HepG2 (cell line): Measurements from ENCODE around the gene PVR. TPM values are rescaled to one million over a fixed set of nuclear protein-coding genes. Genes with fewer than 3 reads are reported as not detected.

Experiments used
- ATAC-seq: fragments of 200-7000 bp; cut with Tn5 transposase; 3 replicates; pipeline ENCODE4 v1.9.1; 2020; ENCODE audit warnings: mild to moderate bottlenecking, moderate library complexity
- BruUV-seq: library from RNA; stranded (reverse); fragments of 400-500 nt; replicated peaks from 2 replicates; lab custom pipeline; 2021; lab: Mats Ljungman, UMichigan
- CTCF ChIA-PET: fragments of 300-600 bp; formaldehyde crosslinking; extraction: SDS; loops from one replicate; lab custom pipeline; 2021; ENCODE audit warnings: low total read pairs, inconsistent platforms, low intra/inter-chr PET ratio; lab: Yijun Ruan, JAX
- POLR2A ChIA-PET: fragments of 350-600 bp; sonication (Branson Sonifier 250); formaldehyde crosslinking; loops from one replicate; lab custom pipeline; 2020; ENCODE audit warnings: antibody characterized with exemption, inconsistent platforms; lab: Yijun Ruan, JAX
- DNase-seq: peaks from one replicate; pipeline ENCODE4 v3.0.0-alpha.2; 2015; ENCODE audit warnings: low spot score
- FAIRE-seq: peaks from 3 replicates; lab custom pipeline; 2011; peaks lifted over from hg19 to GRCh38; lab: Jason Lieb, UNC
- H2AFZ ChIP-seq: one replicate; pipeline ENCODE4 v1.6.1; 2011; ENCODE audit warnings: low read length, inconsistent platforms
- H3K27ac ChIP-seq: fragments of 300-600 bp; 3 replicates; pipeline ENCODE4 v1.8.0; 2011; ENCODE audit warnings: mixed run types, mild to moderate bottlenecking, mixed read lengths, low read length, inconsistent platforms; ENCODE audit not compliant: insufficient read depth; ENCODE audit errors: extremely low read length
- H3K27me3 ChIP-seq, 2 experiments: fragments of 200-600 bp in 1 of 2; 2 replicates in 1 of 2; 3 replicates in 1 of 2; pipeline versions ENCODE4 v1.6.0 to v1.8.0; 2011; ENCODE audit warnings: low read length in 2 of 2, mild to moderate bottlenecking in 2 of 2, moderate library complexity in 2 of 2, inconsistent platforms in 1 of 2; ENCODE audit not compliant: insufficient read depth in 2 of 2, control insufficient read depth in 1 of 2
- H3K36me3 ChIP-seq, 2 experiments: fragments of 200-600 bp in 1 of 2; replicated peaks in 1 of 2; 2 replicates in 1 of 2; 3 replicates in 1 of 2; pipeline versions ENCODE4 v1.5.1 to v1.8.0; 2011; ENCODE audit warnings: low read length in 2 of 2, inconsistent platforms in 1 of 2; ENCODE audit not compliant: insufficient read depth in 2 of 2, control insufficient read depth in 1 of 2
- H3K4me1 ChIP-seq: 2 replicates; pipeline ENCODE4 v1.5.1; 2012; ENCODE audit warnings: low read length, inconsistent platforms; ENCODE audit not compliant: insufficient read depth
- H3K4me2 ChIP-seq: 2 replicates; pipeline ENCODE4 v1.6.0; 2011; ENCODE audit warnings: low read depth, low read length, inconsistent platforms
- H3K4me3 ChIP-seq, 3 experiments: fragments of 200-600 bp in 1 of 3; sonication (generic), shearing (Covaris generic) in 1 of 3; replicated peaks in 1 of 3; 2 replicates each; pipeline ENCODE4 v1.5.1; 2011 to 2016; ENCODE audit warnings: low read length in 3 of 3, inconsistent platforms in 2 of 3, low read depth in 2 of 3, mild to moderate bottlenecking in 2 of 3, control low read depth in 1 of 3, mixed read lengths in 1 of 3; ENCODE audit not compliant: insufficient read depth in 1 of 3
- H3K79me2 ChIP-seq: one replicate; pipeline ENCODE4 v1.6.1; 2011; ENCODE audit warnings: low read length, inconsistent platforms; ENCODE audit not compliant: insufficient read depth
- H3K9ac ChIP-seq: 2 replicates; pipeline ENCODE4 v1.6.0; 2011; ENCODE audit warnings: mild to moderate bottlenecking, low read depth, low read length, inconsistent platforms; ENCODE audit not compliant: insufficient read depth
- H3K9me3 ChIP-seq: 2 replicates; pipeline ENCODE4 v1.5.1; 2012; ENCODE audit warnings: mild to moderate bottlenecking, low read length
- H4K20me1 ChIP-seq: 2 replicates; pipeline ENCODE4 v1.6.0; 2011; ENCODE audit warnings: inconsistent platforms, mild to moderate bottlenecking, low read length, moderate library complexity; ENCODE audit not compliant: insufficient read depth
- ATM ChIP-seq: fragments of 450-650 bp; IDR thresholded peaks from 2 replicates; pipeline ENCODE4 v1.7.1; 2017; ENCODE audit warnings: mild to moderate bottlenecking, borderline replicate concordance
- CCDC6 ChIP-seq: sonication (generic); formaldehyde crosslinking; IDR thresholded peaks from 2 replicates; pipeline ENCODE4 v1.8.1; 2022; ENCODE audit warnings: mild to moderate bottlenecking, missing genetic modification reagents, moderate library complexity
- DNMT3B ChIP-seq: conservative IDR thresholded peaks from 2 replicates; pipeline ENCODE4 v1.6.1; 2016; ENCODE audit warnings: missing biosample characterization, control low read depth
- FOXA3 ChIP-seq: IDR thresholded peaks from 2 replicates; pipeline ENCODE4 v1.6.1; 2016; ENCODE audit warnings: missing genetic modification reagents, missing compliant biosample characterization
- GTF2F1 ChIP-seq: fragments of 150-350 bp; IDR thresholded peaks from 2 replicates; pipeline ENCODE4 v1.6.1; 2014; ENCODE audit warnings: low read length
- HES4 ChIP-seq: sonication (generic); formaldehyde crosslinking; IDR thresholded peaks from 2 replicates; pipeline ENCODE4 v1.9.0; 2021; ENCODE audit warnings: mild to moderate bottlenecking, missing genetic modification reagents, borderline replicate concordance
- HMGA1 ChIP-seq: sonication (generic); formaldehyde crosslinking; conservative IDR thresholded peaks from 2 replicates; pipeline ENCODE4 v1.4.0; 2020; ENCODE audit warnings: missing genetic modification reagents
- PHF21A ChIP-seq: sonication (generic); formaldehyde crosslinking; IDR thresholded peaks from 2 replicates; pipeline ENCODE4 v1.5.0; 2020; ENCODE audit warnings: mild to moderate bottlenecking, missing genetic modification reagents
- SKI ChIP-seq: fragments of 450-650 bp; IDR thresholded peaks from one replicate; pipeline ENCODE4 v1.6.1; 2018; ENCODE audit warnings: mild to moderate bottlenecking; ENCODE audit not compliant: partially characterized antibody
- SMAD1 ChIP-seq: sonication (generic); formaldehyde crosslinking; IDR thresholded peaks from 2 replicates; pipeline ENCODE4 v1.4.0; 2020; ENCODE audit warnings: missing genetic modification reagents, low read depth, mild to moderate bottlenecking, borderline replicate concordance
- TAF15 ChIP-seq: fragments of 200-400 bp; formaldehyde crosslinking; IDR thresholded peaks from one replicate; pipeline ENCODE4 v1.6.1; 2018; ENCODE audit warnings: mild to moderate bottlenecking, low read depth, low read length; ENCODE audit not compliant: poor library complexity, severe bottlenecking
- TBX3 ChIP-seq: fragments of 450-650 bp; IDR thresholded peaks from 2 replicates; pipeline ENCODE4 v1.6.1; 2017; ENCODE audit warnings: antibody characterized with exemption, mild to moderate bottlenecking, inconsistent platforms, borderline replicate concordance
- ZFP37 ChIP-seq: sonication (generic); formaldehyde crosslinking; IDR thresholded peaks from 2 replicates; pipeline ENCODE4 v1.4.0; 2020; ENCODE audit warnings: missing genetic modification reagents, borderline replicate concordance
- ZFP41 ChIP-seq: sonication (generic); formaldehyde crosslinking; IDR thresholded peaks from 2 replicates; pipeline ENCODE4 v1.4.0; 2020; ENCODE audit warnings: mild to moderate bottlenecking, missing genetic modification reagents, borderline replicate concordance
- ZNF101 ChIP-seq: sonication (generic); formaldehyde crosslinking; IDR thresholded peaks from 2 replicates; pipeline ENCODE4 v1.4.0; 2020; ENCODE audit warnings: mild to moderate bottlenecking, low read depth, missing genetic modification reagents, borderline replicate concordance
- ZNF232 ChIP-seq: sonication (generic); formaldehyde crosslinking; IDR thresholded peaks from 2 replicates; pipeline ENCODE4 v1.4.0; 2020; ENCODE audit warnings: missing genetic modification reagents, borderline replicate concordance
- ZNF292 ChIP-seq: sonication (generic); formaldehyde crosslinking; IDR thresholded peaks from 2 replicates; pipeline ENCODE4 v1.8.1; 2022; ENCODE audit warnings: mild to moderate bottlenecking, low read depth, missing genetic modification reagents, borderline replicate concordance
- ZNF331 ChIP-seq: sonication (generic); formaldehyde crosslinking; IDR thresholded peaks from 2 replicates; pipeline ENCODE4 v1.4.0; 2020; ENCODE audit warnings: missing genetic modification reagents
- ZNF782 ChIP-seq: sonication (generic); formaldehyde crosslinking; IDR thresholded peaks from 2 replicates; pipeline ENCODE4 v1.4.0; 2020; ENCODE audit warnings: missing genetic modification reagents, mild to moderate bottlenecking, borderline replicate concordance
- WGBS: methylation state at CpG from one replicate; pipeline ENCODE4 v1.1.6; 2017; ENCODE audit warnings: low lambda C conversion rate; 5-methylcytosine and 5-hydroxymethylcytosine counted together
- in situ Hi-C: cut with HindIII; loops from 2 replicates; pipeline ENCODE4 v1.10.0; 2017; ENCODE audit warnings: low pct_unique_long_range_greater_than_20kb; ENCODE audit not compliant: extremely low pct_ligation_motif_present
- intact Hi-C: fragments of 100-400 bp; cut with micrococcal nuclease; formaldehyde crosslinking; loops from one replicate; pipeline ENCODE4 v1.10.0; 2022; ENCODE audit not compliant: unreplicated experiment
- polyA plus RNA-seq, 8 experiments: library from polyadenylated mRNA; depleted of rRNA in 3 of 8; stranded (reverse) in 7 of 8; unstranded in 1 of 8; fragments of >200 nt; fragmentation: Illumina TruSeq in 4 of 8; extraction: Trizol in 4 of 8; gene quantifications; 2 replicates each; pipeline versions ENCODE4 v1.2.1 to v1.2.3, GENCODE V29; 2011 to 2016; ENCODE audit warnings: low read depth in 4 of 8, missing spikeins in 1 of 8, mixed read lengths in 1 of 8; ENCODE audit not compliant: insufficient read depth in 1 of 8
- total RNA-seq, 5 experiments: library from RNA; depleted of rRNA; stranded (reverse); fragments of >200 nt; fragmentation: Illumina TruSeq; extraction: Trizol; gene quantifications; 2 replicates each; pipeline ENCODE4 v1.2.3, GENCODE V29; 2016; ENCODE audit warnings: low read depth in 1 of 5
- TF ChIP-seq, protein P1 (sequence below), 2 experiments: sonication (generic) in 1 of 2; formaldehyde crosslinking in 1 of 2; IDR thresholded peaks; 2 replicates each; pipeline versions ENCODE4 v1.4.0 to v1.6.1; 2018 to 2020; ENCODE audit warnings: missing genetic modification reagents in 2 of 2, borderline replicate concordance in 1 of 2, low read depth in 1 of 2, mild to moderate bottlenecking in 1 of 2, missing biosample characterization in 1 of 2
- TF ChIP-seq, protein P2 (sequence below): sonication (generic); formaldehyde crosslinking; IDR thresholded peaks from 2 replicates; pipeline ENCODE4 v1.8.1; 2023; ENCODE audit warnings: mild to moderate bottlenecking, missing genetic modification reagents

PVR gene
- total and polyA plus RNA-seq, 2 of the 13 experiments (the other 11 are each of a cell fraction or from before 2014, with no cell fraction given) = 43.4 to 46.6 TPM

DNA sequence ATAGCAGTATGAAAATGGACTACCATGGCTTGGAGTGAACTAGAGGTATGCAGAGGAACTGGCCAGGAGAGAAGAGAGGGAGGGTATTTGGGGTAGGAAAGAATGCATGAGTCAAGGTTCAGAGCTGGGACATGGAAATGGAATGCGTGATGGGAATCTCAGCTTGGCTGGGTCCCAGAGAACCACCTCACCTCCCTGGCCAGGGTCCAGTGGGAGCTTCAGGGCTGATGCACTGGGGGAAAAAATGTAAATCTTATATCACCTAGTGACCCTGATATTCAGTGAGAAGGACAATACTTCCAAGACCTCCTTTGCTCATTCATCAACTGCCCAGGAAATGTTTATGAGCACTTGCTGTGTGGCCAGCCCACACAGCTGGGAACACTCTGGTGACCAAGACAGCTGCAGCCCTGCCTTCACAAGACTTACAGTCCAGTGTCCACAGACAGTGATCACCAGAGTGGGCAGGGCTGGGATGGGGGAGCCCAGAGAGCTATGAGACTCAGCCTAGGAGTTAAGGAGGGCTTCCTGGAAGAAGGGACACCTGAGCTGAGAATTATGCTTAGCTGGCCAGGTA is 17.6 kb upstream of the PVR start:
- peak overlapping the region; percentile 69 for H3K27ac ChIP-seq
- peaks cover 5 to 22% of the 10 kb centered on the region in 2 experiments; a peak in 4 of 5 replicates for H3K36me3 ChIP-seq
- peaks cover 57% of the 10 kb centered on the region for H3K4me1 ChIP-seq
- intact Hi-C loops (no loop called here), in situ Hi-C loops (no loop called here)
- no peak overlapping the region for H3K4me3 ChIP-seq
- no peak overlapping the region for H3K9ac ChIP-seq
- H4K20me1 ChIP-seq = no peaks in the 10 kb centered on the region
- ChIA-PET POLR2A (interaction anchor here (0.6 to 6.0 kb wide), 8 partner anchors 7 to 54 kb away, joined by 3 to 87 read pairs (median 4); partner anchors contain the start of genes IGSF23 and PVR), CTCF (no interaction called here)
- peak; percentile 90 for FAIRE-seq
- DNase-seq = peak; percentile 89
- H3K9me3 ChIP-seq = no peaks in the 10 kb centered on the region
- H3K79me2 ChIP-seq = no peaks in the 10 kb centered on the region
- H2AFZ ChIP-seq = no peak overlapping the region
- 17% methylated on average over 1 of the region's 1 CpG for WGBS
- no TSS peak for BruUV-seq
- no peaks in the 10 kb centered on the region for H3K27me3 ChIP-seq
- ATAC-seq = peak; percentile 83
- H3K4me2 ChIP-seq = 0 out of 2 replicates have a peak overlapping the region, but pooled peaks have one; percentile 19
- TF ChIP-seq ZNF232 (CRISPR knock-in tag) (no peak), TAF15 (no peak), ZNF101 (CRISPR knock-in tag) (no peak), SMAD1 (CRISPR knock-in tag) (no peak), ZNF782 (CRISPR knock-in tag) (no peak), ZNF292 (no peak), ZFP37 (CRISPR knock-in tag) (no peak), HES4 (CRISPR knock-in tag) (no peak), HMGA1 (CRISPR knock-in tag) (no peak), CCDC6 (CRISPR knock-in tag) (no peak), ZFP41 (CRISPR knock-in tag) (no peak), SKI (peak; percentile 18), ZNF331 (no peak), DNMT3B (CRISPR knock-in tag) (no peak), GTF2F1 (no peak), FOXA3 (CRISPR knock-in tag) (0 out of 2 replicates have a peak, but pooled peaks have one; percentile 27), ATM (no peak), TBX3 (no peak), PHF21A (CRISPR knock-in tag) (peak; percentile 64; the same call in 1 of the 2 replicates)
- TF ChIP-seq, protein P1, sequence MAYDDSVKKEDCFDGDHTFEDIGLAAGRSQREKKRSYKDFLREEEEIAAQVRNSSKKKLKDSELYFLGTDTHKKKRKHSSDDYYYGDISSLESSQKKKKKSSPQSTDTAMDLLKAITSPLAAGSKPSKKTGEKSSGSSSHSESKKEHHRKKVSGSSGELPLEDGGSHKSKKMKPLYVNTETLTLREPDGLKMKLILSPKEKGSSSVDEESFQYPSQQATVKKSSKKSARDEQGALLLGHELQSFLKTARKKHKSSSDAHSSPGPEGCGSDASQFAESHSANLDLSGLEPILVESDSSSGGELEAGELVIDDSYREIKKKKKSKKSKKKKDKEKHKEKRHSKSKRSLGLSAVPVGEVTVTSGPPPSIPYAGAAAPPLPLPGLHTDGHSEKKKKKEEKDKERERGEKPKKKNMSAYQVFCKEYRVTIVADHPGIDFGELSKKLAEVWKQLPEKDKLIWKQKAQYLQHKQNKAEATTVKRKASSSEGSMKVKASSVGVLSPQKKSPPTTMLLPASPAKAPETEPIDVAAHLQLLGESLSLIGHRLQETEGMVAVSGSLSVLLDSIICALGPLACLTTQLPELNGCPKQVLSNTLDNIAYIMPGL (CRISPR knock-in tag; IDR thresholded peaks at IDR 0.05; ENCODE audit: borderline replicate concordance in 1 of 2, low read depth in 1 of 2) = no peak
- TF ChIP-seq, protein P2, sequence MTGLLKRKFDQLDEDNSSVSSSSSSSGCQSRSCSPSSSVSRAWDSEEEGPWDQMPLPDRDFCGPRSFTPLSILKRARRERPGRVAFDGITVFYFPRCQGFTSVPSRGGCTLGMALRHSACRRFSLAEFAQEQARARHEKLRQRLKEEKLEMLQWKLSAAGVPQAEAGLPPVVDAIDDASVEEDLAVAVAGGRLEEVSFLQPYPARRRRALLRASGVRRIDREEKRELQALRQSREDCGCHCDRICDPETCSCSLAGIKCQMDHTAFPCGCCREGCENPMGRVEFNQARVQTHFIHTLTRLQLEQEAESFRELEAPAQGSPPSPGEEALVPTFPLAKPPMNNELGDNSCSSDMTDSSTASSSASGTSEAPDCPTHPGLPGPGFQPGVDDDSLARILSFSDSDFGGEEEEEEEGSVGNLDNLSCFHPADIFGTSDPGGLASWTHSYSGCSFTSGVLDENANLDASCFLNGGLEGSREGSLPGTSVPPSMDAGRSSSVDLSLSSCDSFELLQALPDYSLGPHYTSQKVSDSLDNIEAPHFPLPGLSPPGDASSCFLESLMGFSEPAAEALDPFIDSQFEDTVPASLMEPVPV (CRISPR knock-in tag) = no peak
